ENCODE data around the gene COPG1. TPM values are rescaled to one million over a fixed set of nuclear protein-coding genes. Genes with fewer than 3 reads are reported as not detected.

Gene COPG1
- total and polyA plus RNA-seq, 10 of the 15 experiments (the other 5 are each of a cell fraction or from before 2014, with no cell fraction given), result 54.8 to 143 (median 91.2) TPM

DNA sequence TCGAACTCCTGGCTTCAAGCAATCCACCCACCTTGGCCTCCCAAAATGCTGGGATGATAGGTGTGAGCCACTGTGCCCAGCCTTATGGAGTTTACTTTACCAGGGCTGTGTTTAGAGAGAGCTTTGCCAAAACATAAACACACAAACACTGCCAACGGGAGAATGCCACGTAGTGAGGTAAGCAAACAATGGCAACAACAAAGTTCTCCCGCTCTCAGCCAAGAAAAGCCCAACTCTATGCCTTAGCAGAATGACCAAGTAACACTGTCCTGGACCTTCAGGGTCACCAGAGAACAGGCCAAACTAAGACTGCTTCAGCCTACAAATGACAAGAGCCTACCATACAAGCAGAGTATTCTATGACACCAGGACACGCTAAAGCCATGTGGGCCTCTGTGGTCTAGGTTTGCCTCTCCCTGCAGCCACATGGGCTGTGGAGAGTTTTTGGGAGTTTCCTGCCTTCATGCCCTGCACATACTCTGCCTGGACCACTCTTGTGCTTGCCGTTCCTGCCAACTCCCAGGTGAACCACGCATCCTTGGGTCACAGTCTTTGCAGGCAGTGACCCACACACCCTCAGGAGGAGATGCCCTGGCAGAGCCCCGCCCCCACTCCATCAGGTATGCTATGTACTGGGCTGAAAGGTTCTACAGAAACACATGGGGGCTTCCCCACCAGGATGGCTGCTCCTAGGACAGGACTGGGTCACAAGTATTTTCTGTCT, 44.1 kb upstream of the COPG1 start (continued):
- TF ChIP-seq, protein P1, sequence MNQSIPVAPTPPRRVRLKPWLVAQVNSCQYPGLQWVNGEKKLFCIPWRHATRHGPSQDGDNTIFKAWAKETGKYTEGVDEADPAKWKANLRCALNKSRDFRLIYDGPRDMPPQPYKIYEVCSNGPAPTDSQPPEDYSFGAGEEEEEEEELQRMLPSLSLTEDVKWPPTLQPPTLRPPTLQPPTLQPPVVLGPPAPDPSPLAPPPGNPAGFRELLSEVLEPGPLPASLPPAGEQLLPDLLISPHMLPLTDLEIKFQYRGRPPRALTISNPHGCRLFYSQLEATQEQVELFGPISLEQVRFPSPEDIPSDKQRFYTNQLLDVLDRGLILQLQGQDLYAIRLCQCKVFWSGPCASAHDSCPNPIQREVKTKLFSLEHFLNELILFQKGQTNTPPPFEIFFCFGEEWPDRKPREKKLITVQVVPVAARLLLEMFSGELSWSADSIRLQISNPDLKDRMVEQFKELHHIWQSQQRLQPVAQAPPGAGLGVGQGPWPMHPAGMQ (IDR thresholded peaks at IDR 0.05; ENCODE audit: borderline replicate concordance), result no peak

DNA sequence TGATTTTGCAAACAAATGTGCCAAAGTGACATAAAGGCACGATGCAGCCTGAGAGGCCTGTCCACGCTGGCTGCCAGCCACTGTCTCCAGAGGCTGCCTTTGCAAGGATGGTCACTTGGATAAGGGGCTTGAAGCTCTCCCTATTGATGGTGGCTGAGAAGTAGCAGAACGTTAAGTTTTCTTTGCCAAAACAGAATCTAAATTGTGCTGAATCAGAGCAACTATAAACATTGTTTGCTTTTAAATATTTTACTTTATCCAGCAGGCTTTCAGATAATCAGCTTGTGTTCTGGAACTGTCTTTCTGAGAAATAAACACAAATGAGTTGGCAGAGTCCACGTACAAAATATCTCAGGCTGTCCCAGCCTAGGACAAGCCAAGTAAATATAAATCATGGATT, 41.9 kb upstream of the COPG1 start:
- TF ChIP-seq RELA (IDR thresholded peaks at IDR 0.05; ENCODE audit: borderline replicate concordance, partially characterized antibody) (no peak), ESRRA (IDR thresholded peaks at IDR 0.05; ENCODE audit: low read length) (no peak), EED (IDR thresholded peaks at IDR 0.05; ENCODE audit: low read depth) (no peak), TCF7 (IDR thresholded peaks at IDR 0.05; ENCODE audit: borderline replicate concordance) (no peak), NR2C2 (IDR thresholded peaks at IDR 0.05; ENCODE audit: borderline replicate concordance, control insufficient read depth, insufficient read length, low read depth) (no peak), NR2C1 (IDR thresholded peaks at IDR 0.05) (no peak), SUPT20H (IDR thresholded peaks at IDR 0.05; ENCODE audit: borderline replicate concordance, control insufficient read depth, low read depth, low read length) (no peak), SIX5 (IDR thresholded peaks at IDR 0.05; ENCODE audit: low read depth, low read length, severe bottlenecking) (no peak)
- TF ChIP-seq, protein P2, sequence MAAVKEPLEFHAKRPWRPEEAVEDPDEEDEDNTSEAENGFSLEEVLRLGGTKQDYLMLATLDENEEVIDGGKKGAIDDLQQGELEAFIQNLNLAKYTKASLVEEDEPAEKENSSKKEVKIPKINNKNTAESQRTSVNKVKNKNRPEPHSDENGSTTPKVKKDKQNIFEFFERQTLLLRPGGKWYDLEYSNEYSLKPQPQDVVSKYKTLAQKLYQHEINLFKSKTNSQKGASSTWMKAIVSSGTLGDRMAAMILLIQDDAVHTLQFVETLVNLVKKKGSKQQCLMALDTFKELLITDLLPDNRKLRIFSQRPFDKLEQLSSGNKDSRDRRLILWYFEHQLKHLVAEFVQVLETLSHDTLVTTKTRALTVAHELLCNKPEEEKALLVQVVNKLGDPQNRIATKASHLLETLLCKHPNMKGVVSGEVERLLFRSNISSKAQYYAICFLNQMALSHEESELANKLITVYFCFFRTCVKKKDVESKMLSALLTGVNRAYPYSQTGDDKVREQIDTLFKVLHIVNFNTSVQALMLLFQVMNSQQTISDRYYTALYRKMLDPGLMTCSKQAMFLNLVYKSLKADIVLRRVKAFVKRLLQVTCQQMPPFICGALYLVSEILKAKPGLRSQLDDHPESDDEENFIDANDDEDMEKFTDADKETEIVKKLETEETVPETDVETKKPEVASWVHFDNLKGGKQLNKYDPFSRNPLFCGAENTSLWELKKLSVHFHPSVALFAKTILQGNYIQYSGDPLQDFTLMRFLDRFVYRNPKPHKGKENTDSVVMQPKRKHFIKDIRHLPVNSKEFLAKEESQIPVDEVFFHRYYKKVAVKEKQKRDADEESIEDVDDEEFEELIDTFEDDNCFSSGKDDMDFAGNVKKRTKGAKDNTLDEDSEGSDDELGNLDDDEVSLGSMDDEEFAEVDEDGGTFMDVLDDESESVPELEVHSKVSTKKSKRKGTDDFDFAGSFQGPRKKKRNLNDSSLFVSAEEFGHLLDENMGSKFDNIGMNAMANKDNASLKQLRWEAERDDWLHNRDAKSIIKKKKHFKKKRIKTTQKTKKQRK (IDR thresholded peaks at IDR 0.05; ENCODE audit: low read depth, low read length), result no peak
- TF ChIP-seq, protein P3, sequence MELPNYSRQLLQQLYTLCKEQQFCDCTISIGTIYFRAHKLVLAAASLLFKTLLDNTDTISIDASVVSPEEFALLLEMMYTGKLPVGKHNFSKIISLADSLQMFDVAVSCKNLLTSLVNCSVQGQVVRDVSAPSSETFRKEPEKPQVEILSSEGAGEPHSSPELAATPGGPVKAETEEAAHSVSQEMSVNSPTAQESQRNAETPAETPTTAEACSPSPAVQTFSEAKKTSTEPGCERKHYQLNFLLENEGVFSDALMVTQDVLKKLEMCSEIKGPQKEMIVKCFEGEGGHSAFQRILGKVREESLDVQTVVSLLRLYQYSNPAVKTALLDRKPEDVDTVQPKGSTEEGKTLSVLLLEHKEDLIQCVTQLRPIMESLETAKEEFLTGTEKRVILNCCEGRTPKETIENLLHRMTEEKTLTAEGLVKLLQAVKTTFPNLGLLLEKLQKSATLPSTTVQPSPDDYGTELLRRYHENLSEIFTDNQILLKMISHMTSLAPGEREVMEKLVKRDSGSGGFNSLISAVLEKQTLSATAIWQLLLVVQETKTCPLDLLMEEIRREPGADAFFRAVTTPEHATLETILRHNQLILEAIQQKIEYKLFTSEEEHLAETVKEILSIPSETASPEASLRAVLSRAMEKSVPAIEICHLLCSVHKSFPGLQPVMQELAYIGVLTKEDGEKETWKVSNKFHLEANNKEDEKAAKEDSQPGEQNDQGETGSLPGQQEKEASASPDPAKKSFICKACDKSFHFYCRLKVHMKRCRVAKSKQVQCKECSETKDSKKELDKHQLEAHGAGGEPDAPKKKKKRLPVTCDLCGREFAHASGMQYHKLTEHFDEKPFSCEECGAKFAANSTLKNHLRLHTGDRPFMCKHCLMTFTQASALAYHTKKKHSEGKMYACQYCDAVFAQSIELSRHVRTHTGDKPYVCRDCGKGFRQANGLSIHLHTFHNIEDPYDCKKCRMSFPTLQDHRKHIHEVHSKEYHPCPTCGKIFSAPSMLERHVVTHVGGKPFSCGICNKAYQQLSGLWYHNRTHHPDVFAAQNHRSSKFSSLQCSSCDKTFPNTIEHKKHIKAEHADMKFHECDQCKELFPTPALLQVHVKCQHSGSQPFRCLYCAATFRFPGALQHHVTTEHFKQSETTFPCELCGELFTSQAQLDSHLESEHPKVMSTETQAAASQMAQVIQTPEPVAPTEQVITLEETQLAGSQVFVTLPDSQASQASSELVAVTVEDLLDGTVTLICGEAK (IDR thresholded peaks at IDR 0.05; ENCODE audit: borderline replicate concordance), result no peak
- ChIA-PET RAD21 (ENCODE audit: unreplicated experiment) (no interaction called here), SMC1A (ENCODE audit: uncharacterized antibody, unreplicated experiment) (no interaction called here), POLR2A (no interaction called here), CTCF (interaction anchor here (0.7 kb wide), 1 partner anchor 39 kb away, joined by 3 read pairs; no protein-coding TSS in a partner anchor)
- no peak overlapping the region for H2AFZ ChIP-seq (ENCODE audit: control insufficient read depth, low read depth, low read length)
- no TSS peak for BruUV-seq (replicated peaks)
- H3K27ac ChIP-seq (ENCODE audit: control insufficient read depth, insufficient read depth), result no peak overlapping the region
- FAIRE-seq (no peak), ATAC-seq (no peak), DNase-seq (ENCODE audit: low read depth, low spot score) (no peak)
- H3K79me2 ChIP-seq (ENCODE audit: control insufficient read depth, insufficient read depth, low read length), result no peaks in the 10 kb centered on the region
- H3K4me1 ChIP-seq (ENCODE audit: control insufficient read depth, insufficient read depth, low read length), result no peaks in the 10 kb centered on the region
- no peak overlapping the region for H3K4me2 ChIP-seq (ENCODE audit: control insufficient read depth, insufficient read depth)
- H3K9me3 ChIP-seq (replicated peaks; ENCODE audit: control insufficient read depth, insufficient read depth, low read length), result no peaks in the 10 kb centered on the region
- no peak overlapping the region for H3K4me3 ChIP-seq
- WGBS (ENCODE audit: insufficient coverage, insufficient replicate concordance, low lambda C conversion rate, missing lambda C conversion rate), result 67% methylated on average over 4 of the region's 4 CpGs
- intact Hi-C loops (cut with micrococcal nuclease; ENCODE audit: unreplicated experiment) (no loop called here), in situ Hi-C loops (cut with MboI) (no loop called here)
- no peaks in the 10 kb centered on the region for H4K20me1 ChIP-seq (ENCODE audit: control insufficient read depth, insufficient read depth)
- no peak overlapping the region for H3K9ac ChIP-seq (ENCODE audit: control insufficient read depth, insufficient read depth, low read length)
- no peaks in the 10 kb centered on the region for H3K36me3 ChIP-seq (ENCODE audit: control insufficient read depth in 2 of 2, insufficient read depth in 2 of 2, low read length in 1 of 2)
- no peaks in the 10 kb centered on the region for H3K27me3 ChIP-seq (replicated peaks in 1 of 2; ENCODE audit: control insufficient read depth in 2 of 2, insufficient read depth in 2 of 2, low read length in 1 of 2)
